Type B pancreatic cell (in vitro differentiated cells): ENCODE measurements around the gene KDM7A. TPM values are rescaled to one million over a fixed set of nuclear protein-coding genes. Genes with fewer than 3 reads are reported as not detected.
"Not testable (repeated sequence)": the region's sequence is repeated elsewhere in the genome, so short reads cannot be mapped to it uniquely, and the experiment has no call there.

Experiments used
- DNase-seq: peaks from one replicate; pipeline ENCODE4 v3.0.0; 2021; ENCODE audit warnings: mixed read lengths; ENCODE audit not compliant: unreplicated experiment; ENCODE audit errors: extremely low spot score
- H3K27ac Mint-ChIP-seq: 2 replicates; pipeline ENCODE4 v1.8.0; 2021; ENCODE audit warnings: mild to moderate bottlenecking, mixed read lengths
- H3K27me3 Mint-ChIP-seq: 2 replicates; pipeline ENCODE4 v1.8.0; 2021; ENCODE audit warnings: mixed read lengths
- H3K36me3 Mint-ChIP-seq: 2 replicates; pipeline ENCODE4 v1.8.0; 2021; ENCODE audit warnings: mixed read lengths
- H3K4me1 Mint-ChIP-seq: one replicate; pipeline ENCODE4 v1.8.0; 2021; ENCODE audit warnings: mixed read lengths; ENCODE audit not compliant: unreplicated experiment
- H3K4me3 Mint-ChIP-seq: 2 replicates; pipeline ENCODE4 v1.8.0; 2021; ENCODE audit warnings: mild to moderate bottlenecking, mixed read lengths
- H3K9me3 Mint-ChIP-seq: 2 replicates; pipeline ENCODE4 v1.8.0; 2021; ENCODE audit warnings: mixed read lengths
- total RNA-seq: library from RNA; stranded (reverse); gene quantifications from 2 replicates; pipeline ENCODE4 v1.2.1, GENCODE V29; 2021; ENCODE audit warnings: low replicate concordance
- TF ChIP-seq, protein P1 (sequence below): fragments of 200-600 bp; sonication (generic); conservative IDR thresholded peaks from 2 replicates; pipeline ENCODE4 v1.5.0; 2021; ENCODE audit warnings: antibody characterized with exemption, mild to moderate bottlenecking

The KDM7A gene
- total RNA-seq, 1 donor from 2014 or later: 7.5 TPM

DNA sequence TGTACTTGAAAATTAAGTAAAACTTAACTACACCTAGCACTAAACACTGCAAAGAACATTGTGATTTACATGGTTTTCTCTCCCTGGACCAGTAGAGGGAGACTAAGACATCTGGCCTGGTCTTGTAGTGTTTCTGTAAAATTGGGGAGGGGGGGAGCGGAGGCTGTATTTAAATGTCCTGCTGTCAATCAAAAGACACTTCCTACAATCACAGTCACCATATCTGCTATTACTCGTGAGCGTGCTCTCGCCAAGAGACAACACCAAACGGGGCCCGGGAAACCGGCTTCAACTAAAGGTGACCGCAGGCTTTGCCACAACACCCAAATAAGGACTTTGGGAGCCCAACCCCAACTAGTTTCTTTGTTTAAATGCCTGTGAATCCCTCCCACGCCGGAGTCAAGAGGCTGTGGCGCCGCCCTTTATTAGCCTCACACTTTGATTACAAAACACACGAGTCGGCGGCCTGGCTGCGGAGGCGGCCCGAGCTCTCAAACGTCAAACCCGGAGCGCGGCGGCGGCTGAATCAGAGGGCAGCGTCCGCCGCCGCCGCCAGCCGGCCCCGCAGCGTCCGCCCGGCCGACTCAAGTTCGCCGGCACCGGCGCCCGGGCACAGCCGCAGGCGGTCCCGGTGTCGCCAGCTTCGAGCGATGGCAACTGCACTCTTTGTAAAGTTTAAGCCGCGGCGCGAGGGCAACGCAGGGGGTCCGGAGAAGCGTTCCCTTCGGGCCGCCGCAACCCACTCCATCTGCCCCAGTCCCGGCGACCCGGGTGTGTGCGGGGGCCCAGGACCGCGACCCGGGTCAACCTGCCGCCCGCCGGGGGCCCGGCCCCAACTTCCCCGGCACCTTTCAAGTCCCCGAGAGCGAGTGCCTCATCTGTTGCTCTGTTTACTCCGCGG is 1.3 kb downstream of the KDM7A start:
- Mint-ChIP-seq H3K27me3 (peaks cover 14% of the 10 kb centered on the region), H3K9me3 (no peaks in the 10 kb centered on the region), H3K36me3 (no peaks in the 10 kb centered on the region), H3K4me1 (peaks cover 25% of the 10 kb centered on the region), H3K27ac (peak overlapping the region; percentile 97), H3K4me3 (peak overlapping the region; percentile 93)
- TF ChIP-seq, protein P1, sequence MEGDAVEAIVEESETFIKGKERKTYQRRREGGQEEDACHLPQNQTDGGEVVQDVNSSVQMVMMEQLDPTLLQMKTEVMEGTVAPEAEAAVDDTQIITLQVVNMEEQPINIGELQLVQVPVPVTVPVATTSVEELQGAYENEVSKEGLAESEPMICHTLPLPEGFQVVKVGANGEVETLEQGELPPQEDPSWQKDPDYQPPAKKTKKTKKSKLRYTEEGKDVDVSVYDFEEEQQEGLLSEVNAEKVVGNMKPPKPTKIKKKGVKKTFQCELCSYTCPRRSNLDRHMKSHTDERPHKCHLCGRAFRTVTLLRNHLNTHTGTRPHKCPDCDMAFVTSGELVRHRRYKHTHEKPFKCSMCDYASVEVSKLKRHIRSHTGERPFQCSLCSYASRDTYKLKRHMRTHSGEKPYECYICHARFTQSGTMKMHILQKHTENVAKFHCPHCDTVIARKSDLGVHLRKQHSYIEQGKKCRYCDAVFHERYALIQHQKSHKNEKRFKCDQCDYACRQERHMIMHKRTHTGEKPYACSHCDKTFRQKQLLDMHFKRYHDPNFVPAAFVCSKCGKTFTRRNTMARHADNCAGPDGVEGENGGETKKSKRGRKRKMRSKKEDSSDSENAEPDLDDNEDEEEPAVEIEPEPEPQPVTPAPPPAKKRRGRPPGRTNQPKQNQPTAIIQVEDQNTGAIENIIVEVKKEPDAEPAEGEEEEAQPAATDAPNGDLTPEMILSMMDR: peak; percentile 87
- DNase-seq: peak; percentile 82

DNA sequence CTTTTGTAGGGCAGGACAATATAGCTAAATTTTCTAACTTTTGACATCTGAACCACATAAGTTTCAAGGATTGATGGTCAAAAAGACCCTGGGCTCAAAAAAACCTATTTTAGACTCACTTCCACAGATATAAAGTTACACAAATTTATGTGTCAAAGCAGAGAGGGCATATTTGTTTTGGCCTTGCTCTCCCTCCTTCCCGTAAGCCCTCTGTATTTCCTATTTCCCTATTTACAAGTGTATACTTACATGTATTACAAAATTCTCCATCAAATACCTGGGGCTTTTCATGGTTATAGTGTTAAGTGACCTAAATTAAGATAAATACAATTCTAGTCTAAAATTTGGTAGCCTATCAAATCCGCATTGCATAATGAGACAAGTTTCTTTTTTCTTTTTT is 2.6 kb downstream of the KDM7A start:
- no peak for DNase-seq
- H3K36me3 Mint-ChIP-seq: no peaks in the 10 kb centered on the region
- H3K9me3 Mint-ChIP-seq: no peaks in the 10 kb centered on the region
- peaks cover 28% of the 10 kb centered on the region for H3K4me1 Mint-ChIP-seq
- H3K27me3 Mint-ChIP-seq: peaks cover 11% of the 10 kb centered on the region
- H3K27ac Mint-ChIP-seq: no peak overlapping the region
- TF ChIP-seq, protein P1: no peak
- no peak overlapping the region for H3K4me3 Mint-ChIP-seq

DNA sequence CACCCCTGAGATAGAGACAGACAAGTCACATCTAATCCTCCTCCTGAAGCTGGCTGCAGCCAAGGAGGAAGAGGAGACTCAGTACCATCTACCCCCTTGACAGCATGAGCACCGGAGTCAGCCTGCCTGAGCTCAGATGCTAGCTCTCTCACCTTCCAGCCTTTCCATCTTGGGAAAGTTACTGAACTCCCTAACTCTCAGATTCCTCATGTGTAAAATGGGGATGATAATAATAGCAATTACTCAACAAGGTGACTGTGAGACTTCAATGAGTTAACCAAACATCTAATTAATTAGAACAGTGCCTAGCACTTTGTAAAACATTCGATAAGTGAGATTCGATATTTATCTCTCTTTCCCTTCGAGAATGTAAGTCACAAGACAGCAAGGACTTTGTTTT is 6.4 kb downstream of the KDM7A start:
- no peaks in the 10 kb centered on the region for H3K9me3 Mint-ChIP-seq
- H3K27me3 Mint-ChIP-seq: no peaks in the 10 kb centered on the region
- H3K4me1 Mint-ChIP-seq: peaks cover 19% of the 10 kb centered on the region
- no peak overlapping the region for H3K27ac Mint-ChIP-seq
- no peak overlapping the region for H3K4me3 Mint-ChIP-seq
- no peak for DNase-seq
- TF ChIP-seq, protein P1: no peak
- no peaks in the 10 kb centered on the region for H3K36me3 Mint-ChIP-seq

DNA sequence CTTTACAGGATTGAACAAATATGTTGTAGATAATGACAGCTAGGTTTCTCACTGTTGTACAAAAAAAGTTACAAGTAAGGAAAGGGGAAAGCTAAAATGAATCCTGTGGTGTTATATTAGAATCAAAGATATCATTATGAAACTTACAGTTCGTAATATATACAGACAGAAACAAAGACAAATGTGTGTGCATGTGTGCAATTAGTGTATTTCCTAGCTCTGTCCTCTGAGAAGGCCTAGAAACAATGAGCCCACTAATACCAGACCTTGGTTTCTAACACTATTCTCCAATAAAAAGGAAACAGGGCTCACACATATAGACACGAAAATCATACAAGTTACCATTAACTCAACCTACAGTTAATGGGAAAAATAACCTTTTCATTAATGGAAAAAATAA is 8.0 kb downstream of the KDM7A start:
- TF ChIP-seq, protein P1: no peak
- H3K4me1 Mint-ChIP-seq: peaks cover 14% of the 10 kb centered on the region
- no peak overlapping the region for H3K4me3 Mint-ChIP-seq

DNA sequence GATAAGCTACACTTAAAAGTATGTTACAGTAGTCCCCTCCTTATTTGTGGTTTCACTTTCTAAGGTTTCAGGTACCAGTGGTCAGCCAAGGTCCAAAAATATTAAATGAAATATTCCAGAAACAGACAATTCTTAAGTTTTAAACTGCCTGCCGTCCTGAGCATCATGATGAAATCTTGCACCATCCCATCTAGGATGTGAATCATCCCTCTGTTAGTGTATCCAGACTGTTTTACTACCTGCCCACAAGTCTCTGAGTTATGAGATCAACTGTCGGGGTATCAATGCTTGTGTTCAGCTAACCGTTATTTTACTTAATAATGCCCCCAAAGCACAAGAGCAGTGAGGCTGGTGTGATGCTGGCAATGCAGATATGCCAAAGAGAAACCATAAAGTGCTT is 11.4 kb downstream of the KDM7A start:
- no peak overlapping the region for H3K4me3 Mint-ChIP-seq
- no peak overlapping the region for H3K27ac Mint-ChIP-seq
- no peaks in the 10 kb centered on the region for H3K9me3 Mint-ChIP-seq
- H3K27me3 Mint-ChIP-seq: no peaks in the 10 kb centered on the region
- TF ChIP-seq, protein P1: no peak
- no peak for DNase-seq
- H3K4me1 Mint-ChIP-seq: peaks cover 8% of the 10 kb centered on the region
- H3K36me3 Mint-ChIP-seq: no peaks in the 10 kb centered on the region

More for the DNA sequence above, 8.0 kb downstream of the KDM7A start:
- Mint-ChIP-seq H3K36me3 (no peaks in the 10 kb centered on the region), H3K9me3 (no peaks in the 10 kb centered on the region), H3K27ac (no peak overlapping the region), H3K27me3 (no peaks in the 10 kb centered on the region)
- DNase-seq: no peak

DNA sequence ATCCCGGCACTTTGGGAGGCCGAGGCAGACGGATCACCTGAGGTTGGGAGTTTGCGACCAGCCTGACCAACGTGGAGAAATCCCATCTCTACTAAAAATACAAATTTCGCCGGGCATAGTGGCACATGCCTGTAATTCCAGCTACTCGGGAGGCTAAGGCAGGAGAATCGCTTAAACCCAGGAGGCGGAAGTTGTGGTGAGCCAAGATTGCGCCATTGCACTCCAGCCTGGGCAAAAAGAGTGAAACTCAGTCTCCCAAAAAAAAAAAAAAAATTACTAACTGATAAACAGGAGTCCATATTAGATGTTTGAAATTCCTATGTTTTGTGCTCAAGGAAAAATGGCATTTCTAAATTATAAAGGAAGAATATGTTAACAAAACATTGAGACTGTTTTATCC is 14.7 kb downstream of the KDM7A start:
- H3K27ac Mint-ChIP-seq, H3K4me3 Mint-ChIP-seq, H3K36me3 Mint-ChIP-seq: not testable (repeated sequence)

More for the DNA sequence above, 14.7 kb downstream of the KDM7A start:
- H3K4me1 Mint-ChIP-seq, DNase-seq, H3K9me3 Mint-ChIP-seq, H3K27me3 Mint-ChIP-seq: not testable (repeated sequence)
